Measurements from ENCODE around the gene CCDC90B. TPM values are rescaled to one million over a fixed set of nuclear protein-coding genes. Genes with fewer than 3 reads are reported as not detected.

The CCDC90B gene
- total RNA-seq, 1 experiment from 2014 or later = 48.9 TPM

DNA sequence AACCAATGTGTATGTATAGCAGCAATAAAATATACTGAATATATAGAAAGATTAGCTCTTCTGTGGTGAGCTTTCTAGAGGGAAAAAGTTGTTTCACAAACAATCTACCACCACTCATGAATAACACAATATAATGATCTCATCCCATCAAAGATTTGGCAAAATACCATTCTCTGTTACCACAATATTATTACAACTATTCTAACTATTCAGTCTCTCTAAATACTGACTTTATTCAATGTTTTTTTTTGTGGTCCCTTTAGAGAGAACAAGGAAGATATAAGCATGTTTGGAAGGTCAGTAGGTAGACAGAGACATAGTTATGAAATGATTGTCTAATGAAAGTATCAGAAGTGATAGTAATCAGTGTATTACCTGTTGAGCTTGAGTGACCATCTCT lies 7.8 kb downstream of the CCDC90B start:
- ChIA-PET POLR2A (no interaction called here), CTCF (no interaction called here)
- H3K9me3 Mint-ChIP-seq = no peaks in the 10 kb centered on the region
- no peak overlapping the region for H3K4me3 Mint-ChIP-seq
- H3K4me1 Mint-ChIP-seq = peaks cover 11% of the 10 kb centered on the region
- TF ChIP-seq ZNF416 (CRISPR knock-in tag; IDR thresholded peaks at IDR 0.05) (no peak), RELA (CRISPR knock-in tag; IDR thresholded peaks at IDR 0.05; ENCODE audit: borderline replicate concordance) (no peak), ZNF263 (CRISPR knock-in tag; IDR thresholded peaks at IDR 0.05; ENCODE audit: low read depth) (no peak), ZNF317 (CRISPR knock-in tag; IDR thresholded peaks at IDR 0.05; ENCODE audit: borderline replicate concordance, low read depth) (no peak), MYBL2 (CRISPR knock-in tag; IDR thresholded peaks at IDR 0.05) (no peak), TEAD1 (CRISPR knock-in tag; IDR thresholded peaks at IDR 0.05) (no peak), NR2C2 (CRISPR knock-in tag; IDR thresholded peaks at IDR 0.05) (no peak), ZNF671 (CRISPR knock-in tag; IDR thresholded peaks at IDR 0.05) (no peak), GTF2I (CRISPR knock-in tag; conservative IDR thresholded peaks at IDR 0.05) (no peak), ZNF121 (CRISPR knock-in tag; IDR thresholded peaks at IDR 0.05) (no peak)
- TF ChIP-seq, protein P1, sequence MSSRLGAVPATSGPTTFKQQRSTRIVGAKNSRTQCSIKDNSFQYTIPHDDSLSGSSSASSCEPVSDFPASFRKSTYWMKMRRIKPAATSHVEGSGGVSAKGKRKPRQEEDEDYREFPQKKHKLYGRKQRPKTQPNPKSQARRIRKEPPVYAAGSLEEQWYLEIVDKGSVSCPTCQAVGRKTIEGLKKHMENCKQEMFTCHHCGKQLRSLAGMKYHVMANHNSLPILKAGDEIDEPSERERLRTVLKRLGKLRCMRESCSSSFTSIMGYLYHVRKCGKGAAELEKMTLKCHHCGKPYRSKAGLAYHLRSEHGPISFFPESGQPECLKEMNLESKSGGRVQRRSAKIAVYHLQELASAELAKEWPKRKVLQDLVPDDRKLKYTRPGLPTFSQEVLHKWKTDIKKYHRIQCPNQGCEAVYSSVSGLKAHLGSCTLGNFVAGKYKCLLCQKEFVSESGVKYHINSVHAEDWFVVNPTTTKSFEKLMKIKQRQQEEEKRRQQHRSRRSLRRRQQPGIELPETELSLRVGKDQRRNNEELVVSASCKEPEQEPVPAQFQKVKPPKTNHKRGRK (CRISPR knock-in tag; IDR thresholded peaks at IDR 0.05; ENCODE audit: borderline replicate concordance) = no peak
- TF ChIP-seq, protein P2, sequence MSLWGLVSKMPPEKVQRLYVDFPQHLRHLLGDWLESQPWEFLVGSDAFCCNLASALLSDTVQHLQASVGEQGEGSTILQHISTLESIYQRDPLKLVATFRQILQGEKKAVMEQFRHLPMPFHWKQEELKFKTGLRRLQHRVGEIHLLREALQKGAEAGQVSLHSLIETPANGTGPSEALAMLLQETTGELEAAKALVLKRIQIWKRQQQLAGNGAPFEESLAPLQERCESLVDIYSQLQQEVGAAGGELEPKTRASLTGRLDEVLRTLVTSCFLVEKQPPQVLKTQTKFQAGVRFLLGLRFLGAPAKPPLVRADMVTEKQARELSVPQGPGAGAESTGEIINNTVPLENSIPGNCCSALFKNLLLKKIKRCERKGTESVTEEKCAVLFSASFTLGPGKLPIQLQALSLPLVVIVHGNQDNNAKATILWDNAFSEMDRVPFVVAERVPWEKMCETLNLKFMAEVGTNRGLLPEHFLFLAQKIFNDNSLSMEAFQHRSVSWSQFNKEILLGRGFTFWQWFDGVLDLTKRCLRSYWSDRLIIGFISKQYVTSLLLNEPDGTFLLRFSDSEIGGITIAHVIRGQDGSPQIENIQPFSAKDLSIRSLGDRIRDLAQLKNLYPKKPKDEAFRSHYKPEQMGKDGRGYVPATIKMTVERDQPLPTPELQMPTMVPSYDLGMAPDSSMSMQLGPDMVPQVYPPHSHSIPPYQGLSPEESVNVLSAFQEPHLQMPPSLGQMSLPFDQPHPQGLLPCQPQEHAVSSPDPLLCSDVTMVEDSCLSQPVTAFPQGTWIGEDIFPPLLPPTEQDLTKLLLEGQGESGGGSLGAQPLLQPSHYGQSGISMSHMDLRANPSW (CRISPR knock-in tag; conservative IDR thresholded peaks at IDR 0.05; ENCODE audit: low read depth) = no peak
- TF ChIP-seq, protein P3, sequence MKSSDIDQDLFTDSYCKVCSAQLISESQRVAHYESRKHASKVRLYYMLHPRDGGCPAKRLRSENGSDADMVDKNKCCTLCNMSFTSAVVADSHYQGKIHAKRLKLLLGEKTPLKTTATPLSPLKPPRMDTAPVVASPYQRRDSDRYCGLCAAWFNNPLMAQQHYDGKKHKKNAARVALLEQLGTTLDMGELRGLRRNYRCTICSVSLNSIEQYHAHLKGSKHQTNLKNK (CRISPR knock-in tag; IDR thresholded peaks at IDR 0.05) = no peak
- TF ChIP-seq, protein P4, sequence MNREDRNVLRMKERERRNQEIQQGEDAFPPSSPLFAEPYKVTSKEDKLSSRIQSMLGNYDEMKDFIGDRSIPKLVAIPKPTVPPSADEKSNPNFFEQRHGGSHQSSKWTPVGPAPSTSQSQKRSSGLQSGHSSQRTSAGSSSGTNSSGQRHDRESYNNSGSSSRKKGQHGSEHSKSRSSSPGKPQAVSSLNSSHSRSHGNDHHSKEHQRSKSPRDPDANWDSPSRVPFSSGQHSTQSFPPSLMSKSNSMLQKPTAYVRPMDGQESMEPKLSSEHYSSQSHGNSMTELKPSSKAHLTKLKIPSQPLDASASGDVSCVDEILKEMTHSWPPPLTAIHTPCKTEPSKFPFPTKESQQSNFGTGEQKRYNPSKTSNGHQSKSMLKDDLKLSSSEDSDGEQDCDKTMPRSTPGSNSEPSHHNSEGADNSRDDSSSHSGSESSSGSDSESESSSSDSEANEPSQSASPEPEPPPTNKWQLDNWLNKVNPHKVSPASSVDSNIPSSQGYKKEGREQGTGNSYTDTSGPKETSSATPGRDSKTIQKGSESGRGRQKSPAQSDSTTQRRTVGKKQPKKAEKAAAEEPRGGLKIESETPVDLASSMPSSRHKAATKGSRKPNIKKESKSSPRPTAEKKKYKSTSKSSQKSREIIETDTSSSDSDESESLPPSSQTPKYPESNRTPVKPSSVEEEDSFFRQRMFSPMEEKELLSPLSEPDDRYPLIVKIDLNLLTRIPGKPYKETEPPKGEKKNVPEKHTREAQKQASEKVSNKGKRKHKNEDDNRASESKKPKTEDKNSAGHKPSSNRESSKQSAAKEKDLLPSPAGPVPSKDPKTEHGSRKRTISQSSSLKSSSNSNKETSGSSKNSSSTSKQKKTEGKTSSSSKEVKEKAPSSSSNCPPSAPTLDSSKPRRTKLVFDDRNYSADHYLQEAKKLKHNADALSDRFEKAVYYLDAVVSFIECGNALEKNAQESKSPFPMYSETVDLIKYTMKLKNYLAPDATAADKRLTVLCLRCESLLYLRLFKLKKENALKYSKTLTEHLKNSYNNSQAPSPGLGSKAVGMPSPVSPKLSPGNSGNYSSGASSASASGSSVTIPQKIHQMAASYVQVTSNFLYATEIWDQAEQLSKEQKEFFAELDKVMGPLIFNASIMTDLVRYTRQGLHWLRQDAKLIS (CRISPR knock-in tag; IDR thresholded peaks at IDR 0.05; ENCODE audit: borderline replicate concordance) = no peak
- TF ChIP-seq, protein P5, sequence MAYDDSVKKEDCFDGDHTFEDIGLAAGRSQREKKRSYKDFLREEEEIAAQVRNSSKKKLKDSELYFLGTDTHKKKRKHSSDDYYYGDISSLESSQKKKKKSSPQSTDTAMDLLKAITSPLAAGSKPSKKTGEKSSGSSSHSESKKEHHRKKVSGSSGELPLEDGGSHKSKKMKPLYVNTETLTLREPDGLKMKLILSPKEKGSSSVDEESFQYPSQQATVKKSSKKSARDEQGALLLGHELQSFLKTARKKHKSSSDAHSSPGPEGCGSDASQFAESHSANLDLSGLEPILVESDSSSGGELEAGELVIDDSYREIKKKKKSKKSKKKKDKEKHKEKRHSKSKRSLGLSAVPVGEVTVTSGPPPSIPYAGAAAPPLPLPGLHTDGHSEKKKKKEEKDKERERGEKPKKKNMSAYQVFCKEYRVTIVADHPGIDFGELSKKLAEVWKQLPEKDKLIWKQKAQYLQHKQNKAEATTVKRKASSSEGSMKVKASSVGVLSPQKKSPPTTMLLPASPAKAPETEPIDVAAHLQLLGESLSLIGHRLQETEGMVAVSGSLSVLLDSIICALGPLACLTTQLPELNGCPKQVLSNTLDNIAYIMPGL (CRISPR knock-in tag; IDR thresholded peaks at IDR 0.05) = no peak
- no peak overlapping the region for H3K27ac Mint-ChIP-seq
- H3K36me3 Mint-ChIP-seq = peaks cover 38% of the 10 kb centered on the region
- H3K27me3 Mint-ChIP-seq (ENCODE audit: low read depth) = no peaks in the 10 kb centered on the region
- no peak for ATAC-seq
- DNase-seq (ENCODE audit: low spot score) = no peak

Data from WTC11 (cell line).